Measurements from ENCODE around the gene ADAMTS18. TPM values are rescaled to one million over a fixed set of nuclear protein-coding genes. Genes with fewer than 3 reads are reported as not detected.

ADAMTS18 gene
- total and polyA plus RNA-seq, 7 donors: 0.04 to 0.16 TPM; not detected in 5

DNA sequence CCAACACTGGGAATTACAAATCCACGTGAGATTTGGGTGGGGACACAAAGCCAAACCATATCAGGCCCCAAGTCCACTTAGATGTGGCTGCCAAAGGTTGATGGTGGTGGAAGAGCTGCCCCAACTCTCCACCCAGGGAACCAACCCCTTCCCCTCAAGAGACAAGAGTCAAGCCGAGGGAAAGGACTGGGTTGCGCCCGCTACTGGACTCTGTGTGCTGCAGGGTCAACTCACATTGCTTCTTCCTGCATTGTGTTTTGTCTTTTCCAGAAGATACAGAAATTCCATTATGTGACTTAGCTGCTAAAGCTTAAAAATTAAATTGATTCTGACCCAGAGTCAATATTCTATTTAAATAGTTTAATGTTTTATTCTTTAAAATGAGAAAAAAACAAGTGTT is 58.5 kb downstream of the ADAMTS18 start:
- no peaks in the 10 kb centered on the region for H3K27me3 ChIP-seq
- H3K4me3 ChIP-seq: no peak overlapping the region
- H3K9me3 ChIP-seq: no peaks in the 10 kb centered on the region
- no peak overlapping the region for H3K27ac ChIP-seq
- TF ChIP-seq, protein P1, sequence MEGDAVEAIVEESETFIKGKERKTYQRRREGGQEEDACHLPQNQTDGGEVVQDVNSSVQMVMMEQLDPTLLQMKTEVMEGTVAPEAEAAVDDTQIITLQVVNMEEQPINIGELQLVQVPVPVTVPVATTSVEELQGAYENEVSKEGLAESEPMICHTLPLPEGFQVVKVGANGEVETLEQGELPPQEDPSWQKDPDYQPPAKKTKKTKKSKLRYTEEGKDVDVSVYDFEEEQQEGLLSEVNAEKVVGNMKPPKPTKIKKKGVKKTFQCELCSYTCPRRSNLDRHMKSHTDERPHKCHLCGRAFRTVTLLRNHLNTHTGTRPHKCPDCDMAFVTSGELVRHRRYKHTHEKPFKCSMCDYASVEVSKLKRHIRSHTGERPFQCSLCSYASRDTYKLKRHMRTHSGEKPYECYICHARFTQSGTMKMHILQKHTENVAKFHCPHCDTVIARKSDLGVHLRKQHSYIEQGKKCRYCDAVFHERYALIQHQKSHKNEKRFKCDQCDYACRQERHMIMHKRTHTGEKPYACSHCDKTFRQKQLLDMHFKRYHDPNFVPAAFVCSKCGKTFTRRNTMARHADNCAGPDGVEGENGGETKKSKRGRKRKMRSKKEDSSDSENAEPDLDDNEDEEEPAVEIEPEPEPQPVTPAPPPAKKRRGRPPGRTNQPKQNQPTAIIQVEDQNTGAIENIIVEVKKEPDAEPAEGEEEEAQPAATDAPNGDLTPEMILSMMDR (IDR thresholded peaks at IDR 0.05): no peak
- no peak for TF ChIP-seq POLR2A (IDR thresholded peaks at IDR 0.05)
- intact Hi-C loops (cut with DNase I): no loop called here
- no peaks in the 10 kb centered on the region for H3K36me3 ChIP-seq
- no peak for DNase-seq
- 75 to 80% methylated on average over 4 of the region's 4 CpGs for WGBS, 2 donors
- no peaks in the 10 kb centered on the region for H3K4me1 ChIP-seq

DNA sequence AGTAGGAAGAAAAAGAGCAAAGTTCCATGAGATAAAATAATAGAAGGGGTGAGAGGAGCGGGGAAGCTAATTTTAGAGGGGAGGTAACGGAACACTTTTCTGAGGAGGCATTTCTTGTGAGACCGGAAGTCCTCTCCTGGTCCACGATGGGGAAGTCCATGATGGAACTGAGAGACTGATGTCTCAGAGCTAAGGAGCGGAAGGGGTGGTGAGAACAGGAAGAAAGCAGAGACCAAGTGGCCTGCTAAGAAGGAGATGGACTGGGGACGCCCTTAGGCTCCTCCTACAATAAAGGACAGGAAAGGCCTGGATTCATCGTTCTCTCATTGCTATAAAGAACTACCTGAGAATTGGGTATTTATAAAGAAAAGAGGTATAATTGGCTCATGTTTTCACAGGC is 59.4 kb downstream of the ADAMTS18 start:
- no peak overlapping the region for H3K4me3 ChIP-seq
- DNase-seq: no peak
- no peak overlapping the region for H3K27ac ChIP-seq
- no peaks in the 10 kb centered on the region for H3K36me3 ChIP-seq
- TF ChIP-seq, protein P1 (IDR thresholded peaks at IDR 0.05): no peak
- TF ChIP-seq EP300 (IDR thresholded peaks at IDR 0.05): no peak
- no peak for TF ChIP-seq POLR2AphosphoS5 (IDR thresholded peaks at IDR 0.05)
- no peak for TF ChIP-seq POLR2A (IDR thresholded peaks at IDR 0.05)
- intact Hi-C loops (cut with DNase I): no loop called here
- H3K27me3 ChIP-seq: no peaks in the 10 kb centered on the region
- H3K9me3 ChIP-seq: no peaks in the 10 kb centered on the region
- 93 to 95% methylated on average over 7 of the region's 7 CpGs for WGBS, 2 donors
- no peaks in the 10 kb centered on the region for H3K4me1 ChIP-seq

DNA sequence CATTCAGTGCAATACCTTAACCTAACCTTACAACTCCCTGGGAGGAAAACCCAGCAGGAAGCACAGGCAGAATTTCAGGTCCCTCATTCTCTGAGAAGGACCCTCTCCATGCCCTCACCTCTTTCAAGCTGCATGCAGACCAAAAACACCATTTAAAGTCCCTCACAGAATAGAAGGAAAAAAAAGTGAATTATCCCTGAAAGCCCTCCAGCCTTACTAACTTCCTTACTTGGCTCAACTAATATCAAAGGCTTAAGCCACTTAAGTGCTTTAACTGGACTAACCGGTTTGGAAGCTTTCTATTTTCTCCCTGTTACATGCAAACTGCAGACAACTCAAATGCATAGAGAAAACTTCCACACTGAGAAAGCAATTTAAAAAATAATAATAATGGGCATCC is 60.5 kb downstream of the ADAMTS18 start:
- Histone ChIP-seq H3K36me3 (no peaks in the 10 kb centered on the region), H3K27ac (no peak overlapping the region), H3K4me3 (no peak overlapping the region), H3K27me3 (no peaks in the 10 kb centered on the region), H3K9me3 (no peaks in the 10 kb centered on the region), H3K4me1 (no peaks in the 10 kb centered on the region)
- no peak for DNase-seq
- no peak for TF ChIP-seq EP300 (IDR thresholded peaks at IDR 0.05)
- TF ChIP-seq POLR2A (IDR thresholded peaks at IDR 0.05): no peak
- intact Hi-C loops (cut with DNase I): no loop called here
- 6 to 12% methylated on average over 1 of the region's 1 CpG for WGBS, 2 donors

DNA sequence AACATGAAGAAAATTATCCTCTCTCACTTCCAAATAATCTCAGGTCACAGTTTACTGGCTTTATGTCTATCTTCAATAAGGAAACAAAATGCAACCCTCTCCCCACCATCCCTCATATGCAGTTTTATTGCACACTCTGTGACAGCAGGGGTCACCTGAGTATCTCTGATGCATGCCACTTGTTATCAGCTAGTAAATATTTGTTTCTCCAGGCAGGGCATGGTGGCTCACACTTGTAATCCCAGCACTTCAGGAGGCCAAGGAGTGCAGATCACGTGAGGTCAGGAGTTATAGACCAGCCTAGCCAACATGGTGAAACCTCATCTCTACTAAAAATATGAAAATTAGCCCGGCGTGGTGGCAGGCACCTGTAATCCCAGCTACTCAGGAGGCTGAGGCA is 61.1 kb downstream of the ADAMTS18 start:
- no peaks in the 10 kb centered on the region for H3K27me3 ChIP-seq
- H3K36me3 ChIP-seq: no peaks in the 10 kb centered on the region
- H3K4me3 ChIP-seq: no peak overlapping the region
- no peaks in the 10 kb centered on the region for H3K9me3 ChIP-seq
- H3K4me1 ChIP-seq: no peaks in the 10 kb centered on the region
- H3K27ac ChIP-seq: no peak overlapping the region
- DNase-seq: no peak
- WGBS, 2 donors: 57 to 78% methylated on average over 3 of the region's 3 CpGs
- no peak for TF ChIP-seq POLR2A (IDR thresholded peaks at IDR 0.05)
- TF ChIP-seq EP300 (IDR thresholded peaks at IDR 0.05): no peak
- TF ChIP-seq POLR2AphosphoS5 (IDR thresholded peaks at IDR 0.05): no peak
- TF ChIP-seq, protein P1 (IDR thresholded peaks at IDR 0.05): no peak
- intact Hi-C loops (cut with DNase I): no loop called here

DNA sequence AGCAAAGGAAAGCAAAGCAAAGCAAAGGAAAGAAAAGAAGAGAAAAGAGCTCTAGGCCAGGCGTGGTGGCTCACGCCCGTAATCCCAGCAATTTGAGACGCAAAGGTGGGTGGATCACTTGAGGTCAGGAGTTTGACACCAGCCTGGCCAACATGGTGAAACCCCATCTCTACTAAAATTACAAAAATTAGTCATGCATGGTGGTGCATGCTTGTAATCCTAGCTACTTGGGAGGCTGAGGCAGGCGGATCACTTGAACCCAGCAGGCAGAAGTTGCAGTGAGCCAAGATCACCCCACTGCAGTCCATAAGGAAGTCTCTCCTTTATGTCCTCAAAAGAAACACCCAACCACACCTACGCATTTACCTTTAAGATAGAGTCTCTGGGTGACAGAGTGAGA is 70.1 kb downstream of the ADAMTS18 start:
- H3K27me3 ChIP-seq: no peaks in the 10 kb centered on the region
- H3K4me1 ChIP-seq: no peaks in the 10 kb centered on the region
- H3K36me3 ChIP-seq: no peaks in the 10 kb centered on the region
- no peak for DNase-seq
- no peaks in the 10 kb centered on the region for H3K9me3 ChIP-seq
- WGBS, 2 donors: 86 to 89% methylated on average over 6 of the region's 6 CpGs
- intact Hi-C loops (cut with DNase I): no loop called here
- H3K4me3 ChIP-seq: no peak overlapping the region
- no peak overlapping the region for H3K27ac ChIP-seq
- no peak for TF ChIP-seq EP300 (IDR thresholded peaks at IDR 0.05)
- no peak for TF ChIP-seq POLR2AphosphoS5 (IDR thresholded peaks at IDR 0.05)
- TF ChIP-seq, protein P1 (IDR thresholded peaks at IDR 0.05): no peak
- TF ChIP-seq POLR2A (IDR thresholded peaks at IDR 0.05): no peak

Measured in sigmoid colon (tissue), 7 donors.